ENCODE results near the gene FAM107B.

GRCh38 chr10:14481014-14481413 lies 293.7 kb downstream of the FAM107B start:
- TF ChIP-seq CTCF (IDR thresholded peaks at IDR 0.05) = no peak
- TF ChIP-seq POLR2A (IDR thresholded peaks at IDR 0.05) = no peak
- no peak for TF ChIP-seq EP300 (IDR thresholded peaks at IDR 0.05)
- no peak for TF ChIP-seq POLR2AphosphoS5 (IDR thresholded peaks at IDR 0.05)

Data from gastroesophageal sphincter (tissue), 3 donors.